ENCODE measurements around the gene CDK19.
"Not testable (repeated sequence)": the region's sequence is repeated elsewhere in the genome, so short reads cannot be mapped to it uniquely, and the experiment has no call there.

The CDK19 gene

DNA sequence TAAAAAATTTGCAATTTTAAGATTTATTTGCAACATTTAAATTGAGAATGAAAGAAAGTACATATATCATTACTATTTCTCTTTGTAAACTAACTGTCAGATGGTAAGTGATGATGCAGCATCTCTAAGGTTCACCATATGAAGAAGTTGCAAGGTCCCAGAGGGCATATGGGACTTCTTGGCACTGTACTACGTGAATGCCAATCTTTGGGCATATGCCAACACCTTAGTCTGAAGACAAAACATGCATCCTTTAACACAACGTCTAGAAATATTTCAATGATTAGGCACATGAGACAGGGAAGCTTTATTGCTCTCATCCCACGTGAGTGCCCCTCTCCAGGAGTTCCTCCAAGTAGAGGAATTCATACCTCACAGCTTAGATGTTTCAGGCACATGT lies 66.8 kb downstream of the CDK19 start:
- TF ChIP-seq ZFP30 (CRISPR knock-in tag; IDR thresholded peaks at IDR 0.05) (no peak), ZNF565 (CRISPR knock-in tag; conservative IDR thresholded peaks at IDR 0.05; ENCODE audit: low read depth) (no peak), ARNTL (CRISPR knock-in tag; IDR thresholded peaks at IDR 0.05; ENCODE audit: borderline replicate concordance, low read depth) (no peak), ZNF8 (CRISPR knock-in tag; IDR thresholded peaks at IDR 0.05) (no peak), TSHZ2 (CRISPR knock-in tag; IDR thresholded peaks at IDR 0.05) (no peak), TOX (CRISPR knock-in tag; IDR thresholded peaks at IDR 0.05; ENCODE audit: borderline replicate concordance) (no peak), ISL1 (CRISPR knock-in tag; IDR thresholded peaks at IDR 0.05) (no peak), GLIS3 (CRISPR knock-in tag; IDR thresholded peaks at IDR 0.05) (no peak), ZC3H10 (CRISPR knock-in tag; IDR thresholded peaks at IDR 0.05) (no peak), SNAI2 (CRISPR knock-in tag; IDR thresholded peaks at IDR 0.05) (no peak), CSDC2 (CRISPR knock-in tag; IDR thresholded peaks at IDR 0.05) (no peak), BACH2 (CRISPR knock-in tag; IDR thresholded peaks at IDR 0.05; ENCODE audit: borderline replicate concordance) (no peak), RARB (CRISPR knock-in tag; IDR thresholded peaks at IDR 0.05) (no peak)
- TF ChIP-seq, protein P1, sequence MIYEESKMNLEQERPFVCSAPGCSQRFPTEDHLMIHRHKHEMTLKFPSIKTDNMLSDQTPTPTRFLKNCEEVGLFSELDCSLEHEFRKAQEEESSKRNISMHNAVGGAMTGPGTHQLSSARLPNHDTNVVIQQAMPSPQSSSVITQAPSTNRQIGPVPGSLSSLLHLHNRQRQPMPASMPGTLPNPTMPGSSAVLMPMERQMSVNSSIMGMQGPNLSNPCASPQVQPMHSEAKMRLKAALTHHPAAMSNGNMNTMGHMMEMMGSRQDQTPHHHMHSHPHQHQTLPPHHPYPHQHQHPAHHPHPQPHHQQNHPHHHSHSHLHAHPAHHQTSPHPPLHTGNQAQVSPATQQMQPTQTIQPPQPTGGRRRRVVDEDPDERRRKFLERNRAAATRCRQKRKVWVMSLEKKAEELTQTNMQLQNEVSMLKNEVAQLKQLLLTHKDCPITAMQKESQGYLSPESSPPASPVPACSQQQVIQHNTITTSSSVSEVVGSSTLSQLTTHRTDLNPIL (CRISPR knock-in tag; IDR thresholded peaks at IDR 0.05; ENCODE audit: low read depth): no peak

DNA sequence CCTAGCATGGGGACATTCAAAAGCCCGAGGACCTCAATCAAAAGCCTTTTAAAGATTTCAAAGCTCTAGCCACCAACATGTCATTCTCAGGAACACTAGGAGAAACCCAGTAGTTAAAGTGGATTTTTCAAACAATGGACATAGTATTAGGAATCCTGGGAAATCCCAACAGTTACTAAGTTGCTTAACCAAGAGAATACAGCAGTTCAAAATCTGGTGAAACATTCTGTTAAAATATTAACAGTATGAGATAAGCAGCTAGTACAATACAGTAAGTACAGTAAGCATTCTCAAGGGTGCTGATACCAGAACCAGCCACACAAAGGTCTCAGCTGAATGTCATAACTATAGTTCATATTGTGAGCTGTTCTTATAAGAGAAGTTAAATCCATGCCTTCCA lies 68.6 kb downstream of the CDK19 start:
- TF ChIP-seq ESRRG (CRISPR knock-in tag; IDR thresholded peaks at IDR 0.05): no peak
- no peak for TF ChIP-seq ZNF8 (CRISPR knock-in tag; IDR thresholded peaks at IDR 0.05)
- no peak for TF ChIP-seq ZNF70 (CRISPR knock-in tag; IDR thresholded peaks at IDR 0.05)
- no peak for TF ChIP-seq ARNTL (CRISPR knock-in tag; IDR thresholded peaks at IDR 0.05; ENCODE audit: borderline replicate concordance, low read depth)
- TF ChIP-seq GLIS3 (CRISPR knock-in tag; IDR thresholded peaks at IDR 0.05): no peak
- no peak for TF ChIP-seq ISL1 (CRISPR knock-in tag; IDR thresholded peaks at IDR 0.05)
- TF ChIP-seq POU6F1 (CRISPR knock-in tag; IDR thresholded peaks at IDR 0.05; ENCODE audit: borderline replicate concordance, low read depth): no peak
- no peak for TF ChIP-seq RARB (CRISPR knock-in tag; IDR thresholded peaks at IDR 0.05)
- TF ChIP-seq BACH2 (CRISPR knock-in tag; IDR thresholded peaks at IDR 0.05; ENCODE audit: borderline replicate concordance): no peak
- TF ChIP-seq PPARA (CRISPR knock-in tag; IDR thresholded peaks at IDR 0.05; ENCODE audit: borderline replicate concordance): no peak
- ATAC-seq: no peak

More for the DNA sequence above, 66.8 kb downstream of the CDK19 start:
- peak; percentile 44; the same call in 2 of the 3 replicates for ATAC-seq

DNA sequence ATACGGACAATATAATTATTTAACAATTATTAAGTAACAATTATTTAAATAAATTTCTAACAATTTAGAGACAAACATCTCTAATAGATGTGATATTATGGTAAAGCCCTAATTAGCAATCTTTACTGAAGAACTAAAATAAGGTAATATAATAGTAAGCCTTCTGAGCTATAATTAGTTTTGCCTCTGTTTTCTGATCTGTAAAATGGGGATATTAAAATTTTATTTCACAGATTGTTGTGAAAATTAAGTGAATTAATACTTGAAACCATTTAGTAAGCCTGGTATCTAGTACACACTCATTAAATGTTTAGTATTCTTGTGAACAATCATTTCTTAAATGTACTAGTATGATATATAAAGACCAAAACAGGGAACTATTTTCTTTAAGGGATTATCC lies 70.3 kb downstream of the CDK19 start:
- ATAC-seq: no peak
- TF ChIP-seq OSR1 (CRISPR knock-in tag; IDR thresholded peaks at IDR 0.05) (no peak), PATZ1 (CRISPR knock-in tag; IDR thresholded peaks at IDR 0.05; ENCODE audit: borderline replicate concordance) (no peak), CSDC2 (CRISPR knock-in tag; IDR thresholded peaks at IDR 0.05) (no peak), ZC3H10 (CRISPR knock-in tag; IDR thresholded peaks at IDR 0.05) (no peak), ZNF565 (CRISPR knock-in tag; conservative IDR thresholded peaks at IDR 0.05; ENCODE audit: low read depth) (no peak), CSRNP3 (CRISPR knock-in tag; IDR thresholded peaks at IDR 0.05) (no peak), ZNF70 (CRISPR knock-in tag; IDR thresholded peaks at IDR 0.05) (no peak), SNAI2 (CRISPR knock-in tag; IDR thresholded peaks at IDR 0.05) (no peak), RARB (CRISPR knock-in tag; IDR thresholded peaks at IDR 0.05) (no peak), GLIS3 (CRISPR knock-in tag; IDR thresholded peaks at IDR 0.05) (no peak), TOX (CRISPR knock-in tag; IDR thresholded peaks at IDR 0.05; ENCODE audit: borderline replicate concordance) (no peak), TSHZ2 (CRISPR knock-in tag; IDR thresholded peaks at IDR 0.05) (no peak), ZNF8 (CRISPR knock-in tag; IDR thresholded peaks at IDR 0.05) (no peak), ZFP30 (CRISPR knock-in tag; IDR thresholded peaks at IDR 0.05) (no peak), ISL1 (CRISPR knock-in tag; IDR thresholded peaks at IDR 0.05) (no peak), PPARA (CRISPR knock-in tag; IDR thresholded peaks at IDR 0.05; ENCODE audit: borderline replicate concordance) (no peak)
- TF ChIP-seq, protein P1 (CRISPR knock-in tag; IDR thresholded peaks at IDR 0.05; ENCODE audit: low read depth): no peak

DNA sequence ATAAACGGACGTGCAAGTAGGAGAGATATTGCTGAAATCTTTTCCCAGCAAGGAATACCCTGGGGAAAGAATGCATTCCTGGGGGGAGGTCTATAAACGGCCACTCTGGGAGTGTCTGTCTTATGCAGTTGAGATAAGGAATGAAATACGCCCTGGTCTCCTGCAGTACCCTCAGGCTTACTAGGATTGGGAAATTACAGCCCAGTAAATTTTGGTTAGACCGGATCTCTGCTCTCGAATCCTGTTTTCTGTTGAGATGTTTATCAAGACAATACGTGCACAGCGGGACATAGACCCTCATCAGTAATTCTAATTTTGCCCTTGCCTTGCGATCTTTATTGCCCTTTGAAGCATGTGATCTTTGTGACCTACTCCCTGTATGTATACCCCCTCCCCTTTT lies 72.7 kb downstream of the CDK19 start:
- not testable (repeated sequence) for ATAC-seq
